OCI-LY3 (cell line): ENCODE data around the gene GABRG3.

Source experiments
- EZH2phosphoT487 ChIP-seq: fragments of 200-600 bp; shearing (Covaris generic); IDR thresholded peaks from 2 replicates; pipeline ENCODE4 v1.6.1; 2018; ENCODE audit warnings: antibody characterized with exemption, mixed run types, low read depth
- TF ChIP-seq, protein P1 (sequence below): fragments of 200-600, 300-600 bp; sonication (generic); IDR thresholded peaks from 2 replicates; pipeline ENCODE4 v1.5.1; 2014; ENCODE audit warnings: antibody characterized with exemption, low read length, low read depth

DNA sequence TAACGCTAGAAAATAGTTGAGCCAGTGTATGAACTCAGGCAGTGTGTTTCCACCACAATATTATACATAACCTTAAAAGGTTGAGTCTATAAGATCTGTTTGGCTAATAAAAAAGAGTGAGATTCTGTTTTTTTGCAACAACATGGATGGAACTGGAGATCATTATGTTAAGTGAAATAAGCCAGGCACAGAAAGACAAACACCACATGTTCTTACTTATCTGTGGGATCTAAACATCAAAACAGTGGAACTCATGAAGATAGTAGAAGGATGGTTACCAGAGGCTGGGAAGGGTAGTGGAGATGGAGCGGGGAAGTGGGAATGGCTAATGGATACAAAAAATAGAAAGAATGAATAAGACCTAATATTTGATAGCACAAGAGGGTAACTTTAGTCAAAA lies 150.7 kb downstream of the GABRG3 start:
- TF ChIP-seq, protein P1, sequence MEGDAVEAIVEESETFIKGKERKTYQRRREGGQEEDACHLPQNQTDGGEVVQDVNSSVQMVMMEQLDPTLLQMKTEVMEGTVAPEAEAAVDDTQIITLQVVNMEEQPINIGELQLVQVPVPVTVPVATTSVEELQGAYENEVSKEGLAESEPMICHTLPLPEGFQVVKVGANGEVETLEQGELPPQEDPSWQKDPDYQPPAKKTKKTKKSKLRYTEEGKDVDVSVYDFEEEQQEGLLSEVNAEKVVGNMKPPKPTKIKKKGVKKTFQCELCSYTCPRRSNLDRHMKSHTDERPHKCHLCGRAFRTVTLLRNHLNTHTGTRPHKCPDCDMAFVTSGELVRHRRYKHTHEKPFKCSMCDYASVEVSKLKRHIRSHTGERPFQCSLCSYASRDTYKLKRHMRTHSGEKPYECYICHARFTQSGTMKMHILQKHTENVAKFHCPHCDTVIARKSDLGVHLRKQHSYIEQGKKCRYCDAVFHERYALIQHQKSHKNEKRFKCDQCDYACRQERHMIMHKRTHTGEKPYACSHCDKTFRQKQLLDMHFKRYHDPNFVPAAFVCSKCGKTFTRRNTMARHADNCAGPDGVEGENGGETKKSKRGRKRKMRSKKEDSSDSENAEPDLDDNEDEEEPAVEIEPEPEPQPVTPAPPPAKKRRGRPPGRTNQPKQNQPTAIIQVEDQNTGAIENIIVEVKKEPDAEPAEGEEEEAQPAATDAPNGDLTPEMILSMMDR: no peak
- TF ChIP-seq EZH2phosphoT487: no peak
